Stromal cell of bone marrow (primary cell): ENCODE data around the gene MRPS15.
A peak's percentile ranks its signal among the peaks of the same experiment; 100 is the strongest.
"Not testable (repeated sequence)": the region's sequence is repeated elsewhere in the genome, so short reads cannot be mapped to it uniquely, and the experiment has no call there.

ENCODE experiments used
- DNase-seq: peaks from one replicate; pipeline ENCODE4 v3.0.0-alpha.2; 2012; ENCODE audit warnings: low read depth

The MRPS15 gene

GRCh38 chr1:36463803-36464604, at the start of gene MRPS15:
MRPS15 (minus strand) TSS chr1:36464384; CDS start chr1:36464275, 109 bp downstream.
- peak; percentile 93 for DNase-seq

DNA sequence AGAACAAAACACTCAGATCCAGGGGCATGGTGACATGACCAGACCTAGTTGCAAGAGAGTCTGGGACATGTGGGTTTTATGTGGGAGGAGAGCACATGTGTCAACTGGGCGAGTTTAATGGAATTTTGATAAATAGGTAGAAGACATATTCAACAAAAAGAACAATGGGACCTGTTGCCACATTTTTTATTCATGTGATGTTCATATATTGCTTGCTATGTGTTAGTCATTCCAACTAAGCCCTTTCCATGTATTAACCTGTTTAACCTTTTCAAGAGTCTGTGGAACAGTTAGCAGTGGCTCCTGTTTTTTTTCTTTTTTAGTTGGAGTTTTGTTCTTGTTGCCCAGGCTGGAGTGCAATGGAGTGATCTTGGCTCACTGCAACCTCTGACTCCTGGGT, 48.7 kb upstream of the MRPS15 start:
- no peak for DNase-seq

DNA sequence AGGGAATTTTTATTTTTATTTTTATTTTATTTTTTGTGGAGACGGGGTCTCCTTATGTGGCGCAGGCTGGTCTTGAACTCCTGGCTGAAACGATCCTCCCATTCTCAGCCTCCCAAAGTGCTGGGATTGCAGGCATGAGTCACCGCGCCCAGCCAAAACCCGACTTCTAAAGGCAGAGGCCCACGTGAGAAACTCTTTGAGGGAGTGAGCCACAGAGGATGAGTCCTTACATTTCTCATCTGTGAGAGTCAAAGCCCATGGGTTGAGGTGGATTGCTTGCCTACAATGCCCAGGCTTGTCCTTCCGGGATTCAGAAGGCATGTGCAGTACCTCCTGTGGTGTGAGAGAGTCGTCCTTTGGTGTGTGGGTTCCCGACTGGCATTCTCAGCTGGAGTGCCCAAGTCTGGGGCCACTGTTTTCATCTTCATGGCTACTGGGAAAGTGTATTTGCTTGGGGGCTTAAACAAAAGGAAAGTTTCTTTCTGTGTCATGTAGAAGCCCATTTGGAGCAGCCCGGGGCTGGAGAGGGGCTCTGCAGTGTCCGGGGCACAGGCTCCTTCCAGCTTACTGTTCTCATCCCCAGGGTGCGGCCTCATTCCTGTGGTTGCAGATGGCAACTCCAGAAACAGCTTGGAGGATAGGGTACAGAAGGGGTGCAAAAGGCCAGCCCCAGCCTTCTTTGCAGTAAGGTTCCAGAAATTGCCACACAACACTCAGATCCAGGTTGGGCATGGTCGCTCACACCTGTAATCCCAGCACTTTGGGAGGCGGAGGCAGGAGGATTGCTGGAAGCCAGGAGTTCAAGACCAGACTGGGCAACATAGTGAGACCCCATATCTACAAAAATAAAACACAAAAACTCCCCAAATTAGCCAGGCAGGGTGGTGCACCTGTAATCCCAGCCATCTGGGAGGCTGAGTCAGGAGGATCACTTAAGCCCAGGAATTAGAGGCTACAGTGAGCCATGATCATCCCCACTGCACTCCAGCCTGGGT, 47.9 kb upstream of the MRPS15 start:
- DNase-seq = no peak

GRCh38 chr1:36511220-36511619, 47.0 kb upstream of the MRPS15 start:
- DNase-seq = not testable (repeated sequence)

- DNase-seq = no peak
Measured at GRCh38 chr1:36510418-36510817, 46.2 kb upstream of the MRPS15 start.

- DNase-seq = no peak
Measured at GRCh38 chr1:36508257-36508656, 44.1 kb upstream of the MRPS15 start.

GRCh38 chr1:36506276-36506920, 42.2 kb upstream of the MRPS15 start:
- DNase-seq = no peak

DNA sequence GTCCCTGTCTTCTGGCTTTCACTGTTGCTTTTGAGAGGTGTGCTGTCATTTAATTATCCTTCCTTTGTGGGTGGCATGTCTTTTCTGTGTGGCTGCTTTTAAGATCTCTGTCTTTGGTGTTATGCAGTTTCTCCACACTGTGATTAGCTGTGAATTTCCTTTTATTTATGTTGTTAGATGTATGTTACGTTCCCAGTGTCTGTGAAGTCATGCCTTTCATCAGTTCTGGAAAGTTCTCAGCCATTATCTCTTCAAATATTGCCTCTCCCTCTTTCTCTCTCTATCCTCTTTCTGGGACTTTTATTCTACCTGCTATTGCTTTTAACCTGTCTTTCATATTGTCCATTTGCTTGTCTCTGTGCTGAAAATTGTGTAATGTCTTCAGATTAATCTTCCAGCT, 39.5 kb upstream of the MRPS15 start:
- no peak for DNase-seq

DNA sequence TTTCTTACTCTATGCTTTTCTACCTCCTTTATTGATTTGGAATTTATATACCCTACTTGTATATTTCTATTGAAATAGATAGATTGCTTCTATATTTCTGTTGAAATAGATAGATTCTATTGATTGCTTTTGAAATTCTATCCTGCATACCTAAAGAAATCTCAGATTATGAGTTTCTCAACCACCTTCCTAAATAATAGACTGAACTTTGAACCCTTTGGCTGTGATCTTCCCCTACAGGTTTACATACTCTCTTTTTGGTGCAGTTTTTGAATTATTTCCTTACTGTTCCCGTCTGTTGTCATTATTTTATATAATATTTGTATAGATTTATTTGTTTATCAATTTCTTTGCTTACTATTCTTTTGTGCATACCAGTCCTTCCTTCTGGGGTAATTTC, 39.0 kb upstream of the MRPS15 start:
- DNase-seq = no peak

GRCh38 chr1:36502616-36503015, 38.4 kb upstream of the MRPS15 start:
- DNase-seq = no peak

DNA sequence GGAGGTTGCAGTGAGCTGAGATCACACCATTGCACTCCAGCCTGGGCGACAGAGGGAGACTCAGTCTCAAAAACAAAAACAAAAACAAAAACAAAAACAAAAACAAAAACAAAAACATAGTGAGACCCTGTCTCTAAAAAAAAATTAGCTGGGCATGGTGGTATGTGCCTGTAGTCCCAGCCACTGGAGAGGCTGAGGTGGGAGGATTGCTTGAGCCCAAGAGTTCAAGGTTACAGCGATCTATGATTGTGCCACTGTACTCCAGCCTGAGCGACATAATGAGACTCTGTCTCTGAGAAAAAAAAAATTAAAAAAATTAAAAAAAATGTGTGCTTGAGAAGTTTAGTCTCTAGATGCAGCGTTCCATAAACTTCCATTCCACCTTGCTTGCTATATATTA, 37.7 kb upstream of the MRPS15 start:
- not testable (repeated sequence) for DNase-seq

DNA sequence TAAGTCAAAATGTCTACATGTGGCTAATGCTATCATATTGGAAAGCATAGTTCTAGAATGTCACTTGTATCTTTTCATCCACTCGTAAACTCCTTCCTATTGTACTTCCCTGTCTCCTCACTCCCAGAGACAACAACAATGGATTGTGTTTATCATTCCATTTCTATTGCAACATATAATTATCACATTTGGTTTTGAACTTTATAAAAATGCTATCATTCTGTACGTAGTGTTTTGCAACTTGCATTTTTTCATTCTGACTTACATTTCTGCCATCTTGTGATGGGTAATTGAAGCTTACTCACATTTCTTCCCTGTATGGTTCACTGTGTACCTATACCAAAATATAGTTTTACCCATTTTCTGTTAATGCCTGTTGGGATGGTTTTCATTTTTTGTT, 33.0 kb upstream of the MRPS15 start:
- DNase-seq = no peak

GRCh38 chr1:36494971-36495370, 30.8 kb upstream of the MRPS15 start:
- DNase-seq = no peak

GRCh38 chr1:36493524-36493923, 29.3 kb upstream of the MRPS15 start:
- no peak for DNase-seq

- no peak for DNase-seq
Measured at GRCh38 chr1:36492491-36492890, 28.3 kb upstream of the MRPS15 start.

- DNase-seq = not testable (repeated sequence)
Measured at GRCh38 chr1:36489258-36490051, 25.3 kb upstream of the MRPS15 start.

DNA sequence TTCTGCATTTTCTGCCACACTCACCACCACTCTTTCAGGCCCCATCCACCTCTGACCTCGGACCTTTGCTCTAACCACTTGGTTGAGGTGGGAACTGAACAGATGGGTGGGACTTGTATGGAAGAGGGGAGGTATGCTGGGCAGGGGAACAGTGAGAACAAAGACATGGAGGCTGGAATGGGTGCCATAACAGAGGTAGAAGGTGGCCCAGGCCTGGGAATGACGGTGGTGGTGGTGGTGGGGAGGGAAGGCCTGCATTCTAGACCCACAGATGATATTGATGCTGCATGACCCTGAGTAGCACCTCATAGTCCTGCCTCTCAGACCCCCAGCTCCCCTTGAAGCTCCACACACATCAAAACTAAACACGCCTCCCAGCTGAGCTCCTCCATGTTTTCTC, 23.7 kb upstream of the MRPS15 start:
- DNase-seq = no peak

DNA sequence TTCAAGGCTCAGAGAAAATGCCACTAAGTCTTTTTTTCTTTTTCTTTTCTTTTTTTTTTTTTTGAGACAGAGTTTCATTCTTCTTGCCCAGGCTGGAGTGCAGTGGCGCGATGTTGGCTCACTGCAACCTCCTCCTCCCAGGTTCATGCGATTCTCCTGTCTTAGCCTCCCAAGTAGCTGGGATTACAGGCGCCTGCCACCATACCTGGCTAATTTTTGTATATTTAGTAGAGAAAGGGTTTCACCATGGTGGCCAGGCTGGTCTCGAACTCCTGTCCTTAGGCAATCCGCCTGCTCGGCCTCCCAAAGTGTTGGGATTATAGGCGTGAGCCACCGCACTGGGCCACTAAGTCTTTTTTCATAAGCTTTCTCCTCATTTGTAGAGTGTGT, 23.1 kb upstream of the MRPS15 start:
- not testable (repeated sequence) for DNase-seq

GRCh38 chr1:36486439-36487335, 22.5 kb upstream of the MRPS15 start:
- DNase-seq = no peak

DNA sequence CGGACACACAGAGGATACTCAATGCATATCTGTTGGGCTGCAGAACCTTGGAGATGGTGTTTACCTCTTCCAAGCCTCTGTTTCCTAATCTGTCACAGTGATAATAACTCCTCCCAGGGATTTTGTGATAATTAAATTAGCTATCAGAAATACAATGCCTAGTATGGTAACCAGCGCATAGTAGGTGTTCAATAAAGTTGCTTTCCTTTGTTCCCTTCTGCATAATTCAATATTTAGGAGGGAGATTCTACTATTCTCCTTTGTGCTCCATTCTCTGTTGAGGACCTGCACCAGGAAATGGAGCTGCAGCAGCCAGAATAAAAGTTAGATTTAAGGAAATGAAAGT, 21.9 kb upstream of the MRPS15 start:
- no peak for DNase-seq

DNA sequence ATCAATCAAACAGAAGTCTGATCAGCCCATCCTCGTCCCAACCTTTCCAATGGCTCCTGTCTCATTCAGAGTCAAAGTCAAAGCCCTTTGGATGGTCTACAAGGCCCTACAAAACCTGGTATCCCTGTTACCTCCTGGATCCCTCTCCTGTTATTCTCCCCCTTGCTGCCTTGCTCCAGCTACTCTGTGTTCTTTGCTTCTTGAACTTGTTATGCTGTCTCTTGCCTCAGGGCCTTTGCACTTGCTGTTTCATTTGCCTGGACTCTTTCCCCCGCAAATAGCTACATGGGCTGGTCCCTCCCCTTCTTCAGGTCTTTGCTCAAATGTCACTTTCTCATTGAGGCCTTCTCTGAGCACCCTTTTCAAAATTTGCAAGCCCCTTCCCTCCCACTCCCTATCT, 19.9 kb upstream of the MRPS15 start:
- DNase-seq = no peak
